H1 (cell line): ENCODE data around the gene GSG1L. TPM values are rescaled to one million over a fixed set of nuclear protein-coding genes. Genes with fewer than 3 reads are reported as not detected.

Experiments
- BACH1 ChIP-seq: IDR thresholded peaks from 2 replicates; pipeline ENCODE4 v1.6.1; 2012; ENCODE audit warnings: low read length, improper control_type of control experiment
- JUN ChIP-seq: IDR thresholded peaks from 2 replicates; pipeline ENCODE4 v1.6.1; 2011; ENCODE audit warnings: low read depth, mild to moderate bottlenecking, improper control_type of control experiment, low read length
- SIX5 ChIP-seq: IDR thresholded peaks from 2 replicates; pipeline ENCODE4 v1.6.1; 2011; ENCODE audit warnings: mild to moderate bottlenecking, low read depth, low read length
- polyA plus RNA-seq, 7 experiments: library from polyadenylated mRNA; depleted of rRNA in 3 of 7; stranded (reverse) in 5 of 7; unstranded in 2 of 7; fragments of >200 nt in 5 of 7; fragments of 200-250 nt in 2 of 7; gene quantifications; 1 replicate in 5 of 7; 2 replicates in 1 of 7; 4 replicates in 1 of 7; pipeline versions ENCODE4 v1.2.1 to v1.2.3, GENCODE V29; 2011 to 2013; ENCODE audit warnings: missing spikeins in 2 of 7, mixed read lengths in 2 of 7
- total RNA-seq: library from RNA; stranded (reverse); fragmentation: NEBNext Ultra II Directional; extraction: Animal tissue kit (Norgen Biotek cat#: 25700); gene quantifications from 2 replicates; pipeline ENCODE4 v1.2.1, GENCODE V29; 2021
- TF ChIP-seq, protein P1 (sequence below): fragments of 300-600 bp; sonication (generic); IDR thresholded peaks from 2 replicates; pipeline ENCODE4 v1.7.1; 2012; ENCODE audit warnings: low read length, moderate library complexity, mild to moderate bottlenecking, inconsistent platforms; ENCODE audit not compliant: insufficient replicate concordance

GSG1L gene
- total and polyA plus RNA-seq, 2 of the 8 experiments (the other 6 are each of a cell fraction or from before 2014, with no cell fraction given), result 0.71 to 1.1 TPM

- TF ChIP-seq, protein P1, sequence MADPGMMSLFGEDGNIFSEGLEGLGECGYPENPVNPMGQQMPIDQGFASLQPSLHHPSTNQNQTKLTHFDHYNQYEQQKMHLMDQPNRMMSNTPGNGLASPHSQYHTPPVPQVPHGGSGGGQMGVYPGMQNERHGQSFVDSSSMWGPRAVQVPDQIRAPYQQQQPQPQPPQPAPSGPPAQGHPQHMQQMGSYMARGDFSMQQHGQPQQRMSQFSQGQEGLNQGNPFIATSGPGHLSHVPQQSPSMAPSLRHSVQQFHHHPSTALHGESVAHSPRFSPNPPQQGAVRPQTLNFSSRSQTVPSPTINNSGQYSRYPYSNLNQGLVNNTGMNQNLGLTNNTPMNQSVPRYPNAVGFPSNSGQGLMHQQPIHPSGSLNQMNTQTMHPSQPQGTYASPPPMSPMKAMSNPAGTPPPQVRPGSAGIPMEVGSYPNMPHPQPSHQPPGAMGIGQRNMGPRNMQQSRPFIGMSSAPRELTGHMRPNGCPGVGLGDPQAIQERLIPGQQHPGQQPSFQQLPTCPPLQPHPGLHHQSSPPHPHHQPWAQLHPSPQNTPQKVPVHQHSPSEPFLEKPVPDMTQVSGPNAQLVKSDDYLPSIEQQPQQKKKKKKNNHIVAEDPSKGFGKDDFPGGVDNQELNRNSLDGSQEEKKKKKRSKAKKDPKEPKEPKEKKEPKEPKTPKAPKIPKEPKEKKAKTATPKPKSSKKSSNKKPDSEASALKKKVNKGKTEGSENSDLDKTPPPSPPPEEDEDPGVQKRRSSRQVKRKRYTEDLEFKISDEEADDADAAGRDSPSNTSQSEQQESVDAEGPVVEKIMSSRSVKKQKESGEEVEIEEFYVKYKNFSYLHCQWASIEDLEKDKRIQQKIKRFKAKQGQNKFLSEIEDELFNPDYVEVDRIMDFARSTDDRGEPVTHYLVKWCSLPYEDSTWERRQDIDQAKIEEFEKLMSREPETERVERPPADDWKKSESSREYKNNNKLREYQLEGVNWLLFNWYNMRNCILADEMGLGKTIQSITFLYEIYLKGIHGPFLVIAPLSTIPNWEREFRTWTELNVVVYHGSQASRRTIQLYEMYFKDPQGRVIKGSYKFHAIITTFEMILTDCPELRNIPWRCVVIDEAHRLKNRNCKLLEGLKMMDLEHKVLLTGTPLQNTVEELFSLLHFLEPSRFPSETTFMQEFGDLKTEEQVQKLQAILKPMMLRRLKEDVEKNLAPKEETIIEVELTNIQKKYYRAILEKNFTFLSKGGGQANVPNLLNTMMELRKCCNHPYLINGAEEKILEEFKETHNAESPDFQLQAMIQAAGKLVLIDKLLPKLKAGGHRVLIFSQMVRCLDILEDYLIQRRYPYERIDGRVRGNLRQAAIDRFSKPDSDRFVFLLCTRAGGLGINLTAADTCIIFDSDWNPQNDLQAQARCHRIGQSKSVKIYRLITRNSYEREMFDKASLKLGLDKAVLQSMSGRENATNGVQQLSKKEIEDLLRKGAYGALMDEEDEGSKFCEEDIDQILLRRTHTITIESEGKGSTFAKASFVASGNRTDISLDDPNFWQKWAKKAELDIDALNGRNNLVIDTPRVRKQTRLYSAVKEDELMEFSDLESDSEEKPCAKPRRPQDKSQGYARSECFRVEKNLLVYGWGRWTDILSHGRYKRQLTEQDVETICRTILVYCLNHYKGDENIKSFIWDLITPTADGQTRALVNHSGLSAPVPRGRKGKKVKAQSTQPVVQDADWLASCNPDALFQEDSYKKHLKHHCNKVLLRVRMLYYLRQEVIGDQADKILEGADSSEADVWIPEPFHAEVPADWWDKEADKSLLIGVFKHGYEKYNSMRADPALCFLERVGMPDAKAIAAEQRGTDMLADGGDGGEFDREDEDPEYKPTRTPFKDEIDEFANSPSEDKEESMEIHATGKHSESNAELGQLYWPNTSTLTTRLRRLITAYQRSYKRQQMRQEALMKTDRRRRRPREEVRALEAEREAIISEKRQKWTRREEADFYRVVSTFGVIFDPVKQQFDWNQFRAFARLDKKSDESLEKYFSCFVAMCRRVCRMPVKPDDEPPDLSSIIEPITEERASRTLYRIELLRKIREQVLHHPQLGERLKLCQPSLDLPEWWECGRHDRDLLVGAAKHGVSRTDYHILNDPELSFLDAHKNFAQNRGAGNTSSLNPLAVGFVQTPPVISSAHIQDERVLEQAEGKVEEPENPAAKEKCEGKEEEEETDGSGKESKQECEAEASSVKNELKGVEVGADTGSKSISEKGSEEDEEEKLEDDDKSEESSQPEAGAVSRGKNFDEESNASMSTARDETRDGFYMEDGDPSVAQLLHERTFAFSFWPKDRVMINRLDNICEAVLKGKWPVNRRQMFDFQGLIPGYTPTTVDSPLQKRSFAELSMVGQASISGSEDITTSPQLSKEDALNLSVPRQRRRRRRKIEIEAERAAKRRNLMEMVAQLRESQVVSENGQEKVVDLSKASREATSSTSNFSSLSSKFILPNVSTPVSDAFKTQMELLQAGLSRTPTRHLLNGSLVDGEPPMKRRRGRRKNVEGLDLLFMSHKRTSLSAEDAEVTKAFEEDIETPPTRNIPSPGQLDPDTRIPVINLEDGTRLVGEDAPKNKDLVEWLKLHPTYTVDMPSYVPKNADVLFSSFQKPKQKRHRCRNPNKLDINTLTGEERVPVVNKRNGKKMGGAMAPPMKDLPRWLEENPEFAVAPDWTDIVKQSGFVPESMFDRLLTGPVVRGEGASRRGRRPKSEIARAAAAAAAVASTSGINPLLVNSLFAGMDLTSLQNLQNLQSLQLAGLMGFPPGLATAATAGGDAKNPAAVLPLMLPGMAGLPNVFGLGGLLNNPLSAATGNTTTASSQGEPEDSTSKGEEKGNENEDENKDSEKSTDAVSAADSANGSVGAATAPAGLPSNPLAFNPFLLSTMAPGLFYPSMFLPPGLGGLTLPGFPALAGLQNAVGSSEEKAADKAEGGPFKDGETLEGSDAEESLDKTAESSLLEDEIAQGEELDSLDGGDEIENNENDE, result no peak
- TF ChIP-seq SIX5 (no peak), BACH1 (no peak), JUN (no peak)
- TF ChIP-seq, all 59 proteins: peak for 0
Measured at GRCh38 chr16:27853101-27853500, 210.4 kb downstream of the GSG1L start (continued).
